DLD1 (cell line): ENCODE results near the gene IER5.

Experiments
- in situ Hi-C: cut with HindIII; loops from 2 replicates; pipeline ENCODE4 v1.10.0; 2017; ENCODE audit warnings: low sequenced_read_pairs

The IER5 gene

GRCh38 chr1:181095763-181096184, 7.3 kb downstream of the IER5 start:
- in situ Hi-C loops, result no loop called here

DNA sequence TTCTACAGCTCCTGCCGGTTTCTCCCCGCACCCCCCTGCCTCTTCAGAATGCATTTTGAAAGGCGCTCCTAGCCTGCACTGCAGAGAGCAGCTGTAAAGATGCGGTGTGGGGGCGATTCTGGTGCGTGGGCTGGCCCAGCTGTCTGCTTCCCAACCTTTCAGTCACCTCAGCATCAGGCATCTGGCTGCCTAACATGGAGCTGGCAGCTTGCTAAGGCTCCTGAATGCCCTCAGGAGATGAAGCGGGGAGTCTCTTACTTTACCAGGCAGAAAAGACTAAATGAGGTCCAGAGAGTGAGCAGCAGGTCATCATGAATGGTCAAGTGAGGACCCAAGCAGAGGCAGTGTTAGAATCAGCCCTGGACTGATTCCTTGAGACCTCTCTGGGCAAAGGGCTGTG, 8.7 kb downstream of the IER5 start:
- in situ Hi-C loops, result no loop called here

GRCh38 chr1:181099152-181100014, 10.9 kb downstream of the IER5 start:
- in situ Hi-C loops, result no loop called here

GRCh38 chr1:181100015-181100905, 11.8 kb downstream of the IER5 start:
- in situ Hi-C loops, result no loop called here

GRCh38 chr1:181100934-181101333, 12.4 kb downstream of the IER5 start:
- in situ Hi-C loops, result no loop called here

DNA sequence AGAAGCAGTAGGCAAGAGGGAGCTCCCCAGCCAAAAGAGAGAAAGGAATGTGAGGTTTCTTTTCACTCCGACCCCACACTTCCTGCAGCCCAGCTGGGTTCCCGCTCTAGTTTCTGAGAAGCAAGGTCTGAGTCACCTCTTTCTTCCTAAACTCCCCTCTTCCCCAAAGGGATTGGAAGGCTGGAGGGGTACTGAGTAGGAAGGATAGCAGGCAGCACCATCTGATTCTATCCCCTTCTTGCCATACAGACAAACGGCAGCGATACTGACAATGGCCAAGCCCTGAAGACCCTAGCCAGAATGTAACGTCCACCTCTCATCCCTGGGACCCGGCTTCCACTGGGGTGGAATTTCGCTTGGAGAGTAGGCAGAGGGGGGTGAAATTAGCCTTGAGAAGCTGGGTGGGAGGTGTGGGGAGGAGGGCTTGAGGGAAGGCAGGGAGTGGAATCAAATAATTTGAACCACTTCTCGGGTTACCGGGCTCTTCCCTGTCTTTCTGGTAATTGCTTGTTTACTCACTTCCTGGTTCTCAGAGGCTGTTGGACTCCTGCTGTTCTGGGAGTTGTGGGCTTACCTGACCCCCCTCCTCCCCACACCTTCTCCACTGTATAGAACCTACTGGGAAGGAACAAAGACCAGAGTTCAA, 13.2 kb downstream of the IER5 start:
- in situ Hi-C loops, result no loop called here

- in situ Hi-C loops, result no loop called here
Observed at GRCh38 chr1:181102841-181103240, 14.3 kb downstream of the IER5 start.

- in situ Hi-C loops, result no loop called here
Observed at GRCh38 chr1:181103399-181103798, 14.9 kb downstream of the IER5 start.

DNA sequence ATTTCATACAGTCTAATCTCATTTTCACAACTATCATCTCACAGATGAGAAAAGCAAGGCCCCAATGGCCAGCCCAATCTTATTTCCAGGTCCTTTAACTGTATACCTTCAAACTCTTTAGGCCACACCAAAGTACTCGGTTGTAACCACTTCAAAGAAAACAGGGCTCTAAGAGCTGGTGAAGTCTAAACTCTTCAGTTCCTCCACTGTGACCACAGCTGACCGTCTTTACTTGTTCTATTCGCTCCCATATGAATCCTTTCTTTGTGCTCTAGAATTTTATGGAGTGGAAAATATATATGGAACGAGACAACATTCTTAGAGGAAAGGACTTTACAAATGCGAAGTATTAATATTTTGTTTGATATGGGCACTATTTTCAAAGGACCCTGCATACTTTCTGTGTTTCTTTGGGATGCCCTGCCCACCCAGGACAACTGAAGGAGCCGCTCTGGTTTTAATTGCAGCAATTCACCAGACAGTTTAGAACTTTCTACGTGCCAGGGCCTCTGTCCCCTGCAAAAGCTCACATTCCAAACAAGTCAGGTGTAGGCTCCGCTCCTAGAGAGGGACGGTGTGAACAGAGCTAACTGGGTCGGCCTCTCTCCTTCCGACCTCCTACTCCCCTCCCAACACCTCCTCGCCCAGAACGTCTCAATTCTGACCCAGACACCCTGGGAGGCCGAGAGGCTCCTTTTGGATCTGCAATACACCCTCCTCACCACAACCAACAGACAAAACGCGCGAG, 15.7 kb downstream of the IER5 start:
- in situ Hi-C loops, result no loop called here

DNA sequence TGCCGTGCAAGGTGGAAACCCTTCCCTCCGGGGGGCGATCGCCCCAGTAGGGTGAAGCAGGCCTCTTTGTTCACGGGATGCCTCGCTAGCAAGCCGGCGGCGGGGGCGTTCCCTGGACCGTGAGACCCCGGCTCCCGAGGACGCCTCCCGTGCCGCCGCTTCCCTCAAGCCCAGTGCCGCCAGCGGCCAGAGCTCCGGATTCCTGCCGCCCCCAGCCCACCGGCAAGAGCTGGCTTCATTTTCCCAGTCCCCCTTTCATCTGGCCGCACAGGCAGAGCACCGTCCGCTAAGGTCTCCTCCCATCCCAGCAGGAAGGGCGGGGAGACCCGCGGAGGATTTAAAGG, 16.3 kb downstream of the IER5 start:
- in situ Hi-C loops, result no loop called here

GRCh38 chr1:181105134-181106021, 16.9 kb downstream of the IER5 start:
- in situ Hi-C loops, result no loop called here

- in situ Hi-C loops, result no loop called here
Observed at GRCh38 chr1:181106022-181106312, 17.5 kb downstream of the IER5 start.

- in situ Hi-C loops, result no loop called here
Observed at GRCh38 chr1:181106479-181106878, 18.0 kb downstream of the IER5 start.

- in situ Hi-C loops, result no loop called here
Observed at GRCh38 chr1:181107711-181108110, 19.2 kb downstream of the IER5 start.

DNA sequence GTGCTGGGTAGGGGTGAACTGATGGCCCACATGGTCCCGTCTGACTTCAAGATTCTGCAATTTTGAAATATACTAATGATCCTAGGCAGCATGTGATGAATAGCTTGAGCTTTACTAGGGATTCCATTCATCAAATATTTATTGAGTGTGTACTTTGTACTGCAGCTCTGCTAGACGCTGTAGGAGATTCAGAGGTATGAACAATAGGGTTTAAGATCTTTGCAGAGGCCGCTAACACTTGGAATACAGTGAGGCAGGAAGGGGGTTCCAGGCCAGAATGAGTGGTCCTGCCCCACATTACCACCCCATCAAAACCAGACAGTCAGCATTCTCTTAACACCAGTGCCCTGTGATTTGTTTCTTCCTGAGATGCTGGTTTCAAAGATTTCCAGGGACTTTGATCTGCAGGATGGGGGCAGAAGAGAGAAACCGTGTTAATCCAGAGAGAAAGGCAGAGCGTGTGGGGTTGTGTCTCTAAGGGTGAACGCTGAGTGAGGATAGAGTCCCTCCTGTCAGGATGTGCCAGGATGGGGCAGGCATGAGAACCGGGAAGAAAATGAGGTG, 19.9 kb downstream of the IER5 start:
- in situ Hi-C loops, result no loop called here

DNA sequence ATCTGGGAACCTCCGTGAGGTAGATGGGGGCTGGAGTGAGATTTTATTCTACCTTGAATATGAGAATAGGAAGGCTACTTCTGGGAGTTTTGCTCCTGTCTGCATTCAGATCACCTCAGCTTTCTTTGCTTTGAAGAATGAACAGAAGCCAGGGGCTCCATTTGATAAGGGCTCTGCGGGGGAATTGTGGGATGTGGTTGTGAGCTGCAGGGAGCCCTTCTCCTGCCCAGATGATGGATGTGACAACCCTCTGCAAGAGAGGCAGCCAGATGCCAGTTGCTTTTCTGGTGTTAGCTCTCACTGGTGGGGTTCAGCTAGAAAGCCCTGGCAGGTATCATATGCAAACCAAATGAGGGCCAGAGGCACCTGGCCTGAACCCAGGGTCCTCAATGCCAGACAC, 21.5 kb downstream of the IER5 start:
- in situ Hi-C loops, result no loop called here

- in situ Hi-C loops, result no loop called here
Observed at GRCh38 chr1:181111559-181111958, 23.1 kb downstream of the IER5 start.

DNA sequence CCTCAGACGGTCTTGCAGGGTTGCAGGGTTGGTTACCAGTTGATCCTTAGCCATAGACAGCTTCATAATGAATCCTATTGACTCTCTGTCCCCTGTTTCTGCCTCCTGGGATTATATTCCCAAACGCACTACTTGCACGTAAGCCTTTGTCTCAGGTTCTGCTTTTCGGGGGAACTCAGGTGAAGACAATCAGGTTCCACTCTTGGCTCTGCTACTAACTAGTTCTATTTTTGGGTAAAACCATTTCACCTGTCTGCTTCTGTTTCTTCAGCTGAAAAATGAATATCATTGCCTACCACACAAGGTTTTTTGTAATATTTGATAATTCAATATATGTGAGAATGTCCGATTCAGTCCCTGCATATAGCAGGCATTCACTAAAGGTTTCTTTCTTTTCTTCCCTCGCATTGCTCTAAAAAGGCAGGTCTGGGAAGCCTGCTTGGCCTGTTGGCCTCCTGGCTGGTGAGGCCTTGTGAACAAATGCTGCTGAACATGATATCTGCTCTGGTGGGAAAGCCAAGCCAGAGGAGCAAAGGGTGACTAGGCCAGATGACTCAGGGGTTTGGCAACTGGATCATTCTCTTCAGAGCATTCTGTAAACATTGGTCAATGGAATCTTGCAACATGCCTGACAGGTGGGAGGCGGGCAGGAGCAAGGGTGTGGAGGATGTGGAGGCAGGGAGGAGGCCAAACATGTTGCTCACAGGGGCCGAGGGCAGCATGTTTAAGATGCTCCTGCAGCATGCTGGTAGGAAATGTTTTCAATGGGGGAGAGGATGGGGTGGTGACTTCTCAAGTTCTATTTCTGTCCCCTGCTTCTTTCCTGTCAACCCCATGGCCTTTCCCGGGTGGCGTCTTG, 23.8 kb downstream of the IER5 start:
- in situ Hi-C loops, result no loop called here
